Breast epithelium (tissue), 4 donors: Measurements from ENCODE around the gene WRAP53. TPM values are rescaled to one million over a fixed set of nuclear protein-coding genes. Genes with fewer than 3 reads are reported as not detected.

Experiments used
- DNase-seq, 2 donors: peaks; one replicate each; pipeline ENCODE4 v3.0.0-alpha.2; 2019; ENCODE audit warnings: low spot score in 2 of 2
- H3K27ac ChIP-seq, 2 donors: fragments of 200-600 bp; sonication (generic) in 1 of 2; one replicate each; pipeline ENCODE4 v1.5.1; 2016 to 2019; ENCODE audit warnings: mild to moderate bottlenecking in 1 of 2
- H3K27me3 ChIP-seq, 2 donors: fragments of 200-600 bp; sonication (generic) in 1 of 2; one replicate each; pipeline versions ENCODE4 v1.5.1 to v1.6.0; 2017 to 2019; ENCODE audit warnings: control low read depth in 1 of 2, mild to moderate bottlenecking in 1 of 2
- H3K36me3 ChIP-seq: fragments of 200-600 bp; one replicate; pipeline ENCODE4 v1.5.1; 2019
- H3K4me1 ChIP-seq, 2 donors: fragments of 200-600 bp; sonication (generic); one replicate each; pipeline ENCODE4 v1.5.1; 2016 to 2019; ENCODE audit warnings: control low read depth in 1 of 2
- H3K4me3 ChIP-seq, 3 donors: fragments of 200-600 bp; sonication (generic); 1 replicate in 2 of 3; 2 replicates in 1 of 3; pipeline ENCODE4 v1.5.1; 2016 to 2019; ENCODE audit warnings: mild to moderate bottlenecking in 3 of 3, moderate library complexity in 2 of 3
- H3K9me3 ChIP-seq, 2 donors: fragments of 200-600 bp; sonication (generic) in 1 of 2; one replicate each; pipeline ENCODE4 v1.5.1; 2016 to 2019; ENCODE audit warnings: control low read depth in 1 of 2
- CTCF ChIP-seq, 3 donors: fragments of 450-650 bp; IDR thresholded peaks; one replicate each; pipeline ENCODE4 v1.5.1; 2016 to 2017; ENCODE audit warnings: antibody characterized with exemption in 3 of 3, mild to moderate bottlenecking in 3 of 3, moderate library complexity in 3 of 3
- POLR2A ChIP-seq: fragments of 450-650 bp; IDR thresholded peaks from one replicate; pipeline ENCODE4 v1.6.1; 2016; ENCODE audit warnings: antibody characterized with exemption, mild to moderate bottlenecking, moderate library complexity
- POLR2AphosphoS5 ChIP-seq, 3 donors: sonication (generic); formaldehyde crosslinking; IDR thresholded peaks; one replicate each; pipeline ENCODE4 v1.6.1; 2017; ENCODE audit warnings: antibody characterized with exemption in 3 of 3
- intact Hi-C: fragments of 100-400 bp; cut with DNase I; formaldehyde crosslinking; loops from one replicate; pipeline ENCODE4 v1.15.1; 2023; ENCODE audit warnings: low total_unique reads
- total RNA-seq, 3 donors: library from RNA; depleted of rRNA; stranded (reverse); fragments of >200 nt; gene quantifications; one replicate each; pipeline ENCODE4 v1.1.0, GENCODE V29; 2016

The WRAP53 gene
- total RNA-seq, 3 donors from 2014 or later = 3.6 to 5.4 (median 4.2) TPM

- Histone ChIP-seq H3K9me3 (no peaks in the 10 kb centered on the region), H3K4me3 (no peak overlapping the region), H3K36me3 (no peaks in the 10 kb centered on the region), H3K27me3 (peaks cover 0 to 2% of the 10 kb centered on the region in 2 donors), H3K27ac (no peak overlapping the region), H3K4me1 (peaks cover 0 to 2% of the 10 kb centered on the region in 2 donors)
- DNase-seq = no peak
- TF ChIP-seq POLR2A (no peak), CTCF (IDR thresholded peaks at IDR 0.05) (no peak), POLR2AphosphoS5 (IDR thresholded peaks at IDR 0.05) (no peak)
- intact Hi-C loops = no loop called here
Measured at GRCh38 chr17:7709031-7709430, 20.8 kb downstream of the WRAP53 start.

GRCh38 chr17:7710301-7710700 is 22.0 kb downstream of the WRAP53 start:
- H3K27ac ChIP-seq = no peak overlapping the region
- intact Hi-C loops = no loop called here
- no peak overlapping the region for H3K4me3 ChIP-seq
- H3K4me1 ChIP-seq = no peaks in the 10 kb centered on the region
- no peaks in the 10 kb centered on the region for H3K27me3 ChIP-seq
- H3K36me3 ChIP-seq = no peaks in the 10 kb centered on the region
- DNase-seq = no peak
- no peaks in the 10 kb centered on the region for H3K9me3 ChIP-seq
- TF ChIP-seq POLR2A (no peak), POLR2AphosphoS5 (IDR thresholded peaks at IDR 0.05) (no peak), CTCF (IDR thresholded peaks at IDR 0.05) (no peak)

- Histone ChIP-seq H3K4me3 (no peak overlapping the region), H3K4me1 (no peaks in the 10 kb centered on the region), H3K27ac (no peak overlapping the region), H3K27me3 (no peaks in the 10 kb centered on the region), H3K36me3 (no peaks in the 10 kb centered on the region), H3K9me3 (no peaks in the 10 kb centered on the region)
- intact Hi-C loops = no loop called here
- no peak for DNase-seq
- TF ChIP-seq POLR2AphosphoS5 (IDR thresholded peaks at IDR 0.05) (no peak), CTCF (IDR thresholded peaks at IDR 0.05) (no peak), POLR2A (no peak)
Measured at GRCh38 chr17:7711051-7711755, 22.9 kb downstream of the WRAP53 start.

GRCh38 chr17:7712111-7712771 is 24.0 kb downstream of the WRAP53 start:
- Histone ChIP-seq H3K4me1 (peaks cover 0 to 9% of the 10 kb centered on the region in 2 donors), H3K4me3 (no peak overlapping the region), H3K36me3 (no peaks in the 10 kb centered on the region), H3K27ac (no peak overlapping the region), H3K9me3 (no peaks in the 10 kb centered on the region), H3K27me3 (no peaks in the 10 kb centered on the region)
- intact Hi-C loops = no loop called here
- DNase-seq = no peak
- TF ChIP-seq POLR2AphosphoS5 (IDR thresholded peaks at IDR 0.05) (no peak), CTCF (IDR thresholded peaks at IDR 0.05) (no peak), POLR2A (no peak)

GRCh38 chr17:7713782-7714181 is 25.5 kb downstream of the WRAP53 start:
- DNase-seq = no peak
- Histone ChIP-seq H3K27me3 (no peaks in the 10 kb centered on the region), H3K36me3 (no peaks in the 10 kb centered on the region)

More at GRCh38 chr17:7713782-7714181, 25.5 kb downstream of the WRAP53 start:
- Histone ChIP-seq H3K4me1 (peaks cover 0 to 13% of the 10 kb centered on the region in 2 donors), H3K4me3 (no peak overlapping the region), H3K27ac (no peak overlapping the region), H3K9me3 (no peaks in the 10 kb centered on the region)
- no peak for TF ChIP-seq CTCF (IDR thresholded peaks at IDR 0.05)
- no peak for TF ChIP-seq POLR2AphosphoS5 (IDR thresholded peaks at IDR 0.05)
- no peak for TF ChIP-seq POLR2A
- intact Hi-C loops = no loop called here
